ENCODE results near the gene SPCS3.

GRCh38 chr4:176293660-176294059 lies 26.1 kb upstream of the SPCS3 start:
- no peak for TF ChIP-seq CTCF (IDR thresholded peaks at IDR 0.05)
- TF ChIP-seq POLR2A (IDR thresholded peaks at IDR 0.05) = no peak

Measured in thyroid gland (tissue), 4 donors.